B cell (primary cell): ENCODE data around the gene GALNT11.

ENCODE experiments used
- CTCF ChIP-seq: fragments of 200-600 bp; IDR thresholded peaks from one replicate; pipeline ENCODE4 v1.8.0; 2022; ENCODE audit warnings: antibody characterized with exemption, mild to moderate bottlenecking
- EZH2 ChIP-seq: IDR thresholded peaks from 2 replicates; pipeline ENCODE4 v1.6.1; 2012; ENCODE audit warnings: borderline replicate concordance, low read depth, mild to moderate bottlenecking, moderate library complexity, low read length; ENCODE audit not compliant: insufficient read depth, poor library complexity, severe bottlenecking

GRCh38 chr7:152048051-152048450 lies 22.6 kb downstream of the GALNT11 start:
- TF ChIP-seq CTCF: no peak
- no peak for TF ChIP-seq EZH2
